SK-N-MC (cell line): ENCODE data around the gene ADGRF5.

Source experiments
- EZH2 ChIP-seq: fragments of 200-600 bp; sonication (generic); IDR thresholded peaks from one replicate; pipeline ENCODE4 v1.6.1; 2017; ENCODE audit warnings: antibody characterized with exemption
- POLR2AphosphoS5 ChIP-seq: IDR thresholded peaks from 2 replicates; pipeline ENCODE4 v1.6.1; 2012; ENCODE audit warnings: mild to moderate bottlenecking, low read depth, low read length, borderline replicate concordance

DNA sequence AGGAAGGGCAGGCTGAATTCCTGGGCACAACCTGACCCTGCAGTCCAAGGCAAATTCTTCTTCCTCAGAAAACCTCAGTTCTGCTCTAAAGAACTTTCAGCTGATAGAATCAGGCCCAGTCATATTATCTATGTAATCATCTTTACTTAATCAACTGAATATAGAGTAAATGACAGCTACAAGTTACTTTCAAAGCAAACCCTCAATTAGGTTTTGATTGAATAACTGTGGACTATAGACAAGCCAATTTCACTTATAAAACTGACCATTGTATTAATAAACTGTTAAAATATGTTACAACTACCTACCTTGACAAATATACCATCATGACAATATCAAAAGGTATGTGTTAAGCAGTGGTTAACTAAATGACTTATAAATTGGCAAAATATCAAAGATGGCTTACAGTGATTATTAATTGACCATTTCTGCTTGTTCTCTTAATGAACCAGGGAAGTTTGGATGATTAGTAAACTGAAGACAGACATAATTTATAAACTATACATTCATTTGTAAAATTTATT lies 46.1 kb upstream of the ADGRF5 start:
- TF ChIP-seq POLR2AphosphoS5 = no peak
- no peak for TF ChIP-seq EZH2
